ENCODE measurements around the gene FAM168A. TPM values are rescaled to one million over a fixed set of nuclear protein-coding genes. Genes with fewer than 3 reads are reported as not detected.

FAM168A gene
- polyA plus RNA-seq, 1 donor (not counting 4 experiments of a cell fraction or from before 2014, with no cell fraction given) = 11.8 TPM

GRCh38 chr11:73414977-73415651 is 182.8 kb downstream of the FAM168A start:
- no peak for FAIRE-seq
- H3K27ac ChIP-seq (ENCODE audit: control insufficient read depth, insufficient read depth, low read length) = no peak overlapping the region
- no peak for DNase-seq (ENCODE audit: low read depth, low spot score)
- H4K20me1 ChIP-seq (ENCODE audit: control insufficient read depth, extremely low read depth, insufficient read depth, low read length) = no peaks in the 10 kb centered on the region
- H3K4me3 ChIP-seq (ENCODE audit: control insufficient read depth in 2 of 3, extremely low read depth in 1 of 3, insufficient read depth in 2 of 3, low read depth in 1 of 3, low read length in 3 of 3) = no peak overlapping the region
- H3K36me3 ChIP-seq (ENCODE audit: control insufficient read depth in 2 of 2, extremely low read depth in 1 of 2, insufficient read depth in 2 of 2, low read length in 2 of 2) = peaks cover 4 to 5% of the 10 kb centered on the region in 2 experiments
- no peaks in the 10 kb centered on the region for H3K4me1 ChIP-seq (ENCODE audit: control insufficient read depth, extremely low read depth, insufficient read depth, low read length)
- no peaks in the 10 kb centered on the region for H3K9me3 ChIP-seq (ENCODE audit: control insufficient read depth, low read depth, low read length)
- H2AFZ ChIP-seq (ENCODE audit: control insufficient read depth, low read length) = no peak overlapping the region
- dilution Hi-C loops (cut with MboI; ENCODE audit: extremely low pct_ligation_motif_present, low sequenced_read_pairs) = no loop called here
- no peaks in the 10 kb centered on the region for H3K9me1 ChIP-seq (ENCODE audit: control insufficient read depth, extremely low read depth, insufficient read depth, low read length)
- no peak for TF ChIP-seq EZH2 (IDR thresholded peaks at IDR 0.05; ENCODE audit: low read length)
- TF ChIP-seq, protein P1, sequence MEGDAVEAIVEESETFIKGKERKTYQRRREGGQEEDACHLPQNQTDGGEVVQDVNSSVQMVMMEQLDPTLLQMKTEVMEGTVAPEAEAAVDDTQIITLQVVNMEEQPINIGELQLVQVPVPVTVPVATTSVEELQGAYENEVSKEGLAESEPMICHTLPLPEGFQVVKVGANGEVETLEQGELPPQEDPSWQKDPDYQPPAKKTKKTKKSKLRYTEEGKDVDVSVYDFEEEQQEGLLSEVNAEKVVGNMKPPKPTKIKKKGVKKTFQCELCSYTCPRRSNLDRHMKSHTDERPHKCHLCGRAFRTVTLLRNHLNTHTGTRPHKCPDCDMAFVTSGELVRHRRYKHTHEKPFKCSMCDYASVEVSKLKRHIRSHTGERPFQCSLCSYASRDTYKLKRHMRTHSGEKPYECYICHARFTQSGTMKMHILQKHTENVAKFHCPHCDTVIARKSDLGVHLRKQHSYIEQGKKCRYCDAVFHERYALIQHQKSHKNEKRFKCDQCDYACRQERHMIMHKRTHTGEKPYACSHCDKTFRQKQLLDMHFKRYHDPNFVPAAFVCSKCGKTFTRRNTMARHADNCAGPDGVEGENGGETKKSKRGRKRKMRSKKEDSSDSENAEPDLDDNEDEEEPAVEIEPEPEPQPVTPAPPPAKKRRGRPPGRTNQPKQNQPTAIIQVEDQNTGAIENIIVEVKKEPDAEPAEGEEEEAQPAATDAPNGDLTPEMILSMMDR (optimal IDR thresholded peaks at IDR 0.05 in 1 of 3, IDR thresholded peaks at IDR 0.05 in 1 of 3, conservative IDR thresholded peaks at IDR 0.05 in 1 of 3; ENCODE audit: extremely low read depth in 1 of 3, insufficient read depth in 2 of 3, low read length in 3 of 3) = no peak
- no peak overlapping the region for H3K9ac ChIP-seq (ENCODE audit: control insufficient read depth, extremely low read depth, insufficient read depth, low read length)
- no peak overlapping the region for H3K4me2 ChIP-seq (ENCODE audit: control insufficient read depth, extremely low read depth, insufficient read depth, low read depth, low read length)
- H3K79me2 ChIP-seq (ENCODE audit: control insufficient read depth, insufficient read depth, low read length) = no peaks in the 10 kb centered on the region
- no peaks in the 10 kb centered on the region for H3K27me3 ChIP-seq (ENCODE audit: control insufficient read depth, extremely low read depth, insufficient read depth, low read length)

- no peak overlapping the region for H3K4me2 ChIP-seq (ENCODE audit: control insufficient read depth, extremely low read depth, insufficient read depth, low read depth, low read length)
- no peak overlapping the region for H3K27ac ChIP-seq (ENCODE audit: control insufficient read depth, insufficient read depth, low read length)
- no peaks in the 10 kb centered on the region for H4K20me1 ChIP-seq (ENCODE audit: control insufficient read depth, extremely low read depth, insufficient read depth, low read length)
- H3K9me1 ChIP-seq (ENCODE audit: control insufficient read depth, extremely low read depth, insufficient read depth, low read length) = no peaks in the 10 kb centered on the region
- FAIRE-seq (no peak), DNase-seq (ENCODE audit: low read depth, low spot score) (no peak)
- no peak overlapping the region for H3K4me3 ChIP-seq (ENCODE audit: control insufficient read depth in 2 of 3, extremely low read depth in 1 of 3, insufficient read depth in 2 of 3, low read depth in 1 of 3, low read length in 3 of 3)
- no peak overlapping the region for H3K9ac ChIP-seq (ENCODE audit: control insufficient read depth, extremely low read depth, insufficient read depth, low read length)
- H3K9me3 ChIP-seq (ENCODE audit: control insufficient read depth, low read depth, low read length) = no peaks in the 10 kb centered on the region
- H3K27me3 ChIP-seq (ENCODE audit: control insufficient read depth, extremely low read depth, insufficient read depth, low read length) = no peaks in the 10 kb centered on the region
- peaks cover 9 to 14% of the 10 kb centered on the region in 2 experiments for H3K36me3 ChIP-seq (ENCODE audit: control insufficient read depth in 2 of 2, extremely low read depth in 1 of 2, insufficient read depth in 2 of 2, low read length in 2 of 2)
- dilution Hi-C loops (cut with MboI; ENCODE audit: extremely low pct_ligation_motif_present, low sequenced_read_pairs) = no loop called here
- no peak overlapping the region for H2AFZ ChIP-seq (ENCODE audit: control insufficient read depth, low read length)
- TF ChIP-seq, protein P1 (optimal IDR thresholded peaks at IDR 0.05 in 1 of 3, IDR thresholded peaks at IDR 0.05 in 1 of 3, conservative IDR thresholded peaks at IDR 0.05 in 1 of 3; ENCODE audit: extremely low read depth in 1 of 3, insufficient read depth in 2 of 3, low read length in 3 of 3) = no peak
- no peak for TF ChIP-seq EZH2 (IDR thresholded peaks at IDR 0.05; ENCODE audit: low read length)
- no peaks in the 10 kb centered on the region for H3K4me1 ChIP-seq (ENCODE audit: control insufficient read depth, extremely low read depth, insufficient read depth, low read length)
- no peaks in the 10 kb centered on the region for H3K79me2 ChIP-seq (ENCODE audit: control insufficient read depth, insufficient read depth, low read length)
Measured at GRCh38 chr11:73413256-73413655, 184.7 kb downstream of the FAM168A start.

Data from keratinocyte (primary cell).